Keratinocyte (primary cell): ENCODE results near the gene P2RX7.
"Not testable (repeated sequence)": the region's sequence is repeated elsewhere in the genome, so short reads cannot be mapped to it uniquely, and the experiment has no call there.

Source experiments
- EZH2 ChIP-seq: IDR thresholded peaks from one replicate; pipeline ENCODE4 v1.6.1; 2012; ENCODE audit warnings: inconsistent platforms, mild to moderate bottlenecking, low read length, moderate library complexity
- TF ChIP-seq, protein P1 (sequence below), 3 experiments: IDR thresholded peaks in 1 of 3; conservative IDR thresholded peaks in 1 of 3; optimal IDR thresholded peaks in 1 of 3; 2 replicates in 2 of 3; 3 replicates in 1 of 3; pipeline versions ENCODE3 to v1.5.1; 2011; ENCODE audit warnings: low read length in 3 of 3, mild to moderate bottlenecking in 3 of 3, moderate library complexity in 2 of 3, control low read depth in 1 of 3, inconsistent platforms in 1 of 3; ENCODE audit not compliant: insufficient read depth in 2 of 3; ENCODE audit errors: extremely low read depth in 1 of 3

GRCh38 chr12:121208571-121208970 is 75.9 kb downstream of the P2RX7 start:
- TF ChIP-seq, protein P1, sequence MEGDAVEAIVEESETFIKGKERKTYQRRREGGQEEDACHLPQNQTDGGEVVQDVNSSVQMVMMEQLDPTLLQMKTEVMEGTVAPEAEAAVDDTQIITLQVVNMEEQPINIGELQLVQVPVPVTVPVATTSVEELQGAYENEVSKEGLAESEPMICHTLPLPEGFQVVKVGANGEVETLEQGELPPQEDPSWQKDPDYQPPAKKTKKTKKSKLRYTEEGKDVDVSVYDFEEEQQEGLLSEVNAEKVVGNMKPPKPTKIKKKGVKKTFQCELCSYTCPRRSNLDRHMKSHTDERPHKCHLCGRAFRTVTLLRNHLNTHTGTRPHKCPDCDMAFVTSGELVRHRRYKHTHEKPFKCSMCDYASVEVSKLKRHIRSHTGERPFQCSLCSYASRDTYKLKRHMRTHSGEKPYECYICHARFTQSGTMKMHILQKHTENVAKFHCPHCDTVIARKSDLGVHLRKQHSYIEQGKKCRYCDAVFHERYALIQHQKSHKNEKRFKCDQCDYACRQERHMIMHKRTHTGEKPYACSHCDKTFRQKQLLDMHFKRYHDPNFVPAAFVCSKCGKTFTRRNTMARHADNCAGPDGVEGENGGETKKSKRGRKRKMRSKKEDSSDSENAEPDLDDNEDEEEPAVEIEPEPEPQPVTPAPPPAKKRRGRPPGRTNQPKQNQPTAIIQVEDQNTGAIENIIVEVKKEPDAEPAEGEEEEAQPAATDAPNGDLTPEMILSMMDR (optimal IDR thresholded peaks at IDR 0.05 in 1 of 3, IDR thresholded peaks at IDR 0.05 in 1 of 3, conservative IDR thresholded peaks at IDR 0.05 in 1 of 3; ENCODE audit: extremely low read depth in 1 of 3, insufficient read depth in 2 of 3, low read length in 3 of 3): not testable (repeated sequence)
- TF ChIP-seq EZH2: not testable (repeated sequence)
